Activated T-helper 2 cell treated with anti-CD3 and anti-CD28 coated beads, Interferon-gamma antibody, Interleukin-2, Interleukin-4, amounts not matched to agents 10 μg/mL and 5 μg/mL and 100 μg/mL, durations not matched to agents 14 hours and 24 hours and 36 hours (primary cell): Measurements from ENCODE around the gene ZNF536. TPM values are rescaled to one million over a fixed set of nuclear protein-coding genes. Genes with fewer than 3 reads are reported as not detected.

Source experiments
- DNase-seq: peaks from one replicate; pipeline ENCODE4 v3.0.0; 2021; ENCODE audit warnings: low spot score
- H3K27ac Mint-ChIP-seq: one replicate; pipeline ENCODE4 v1.8.0; 2021; ENCODE audit warnings: mixed read lengths
- H3K27me3 Mint-ChIP-seq: one replicate; pipeline ENCODE4 v1.8.0; 2021; ENCODE audit warnings: low read depth, mixed read lengths
- H3K36me3 Mint-ChIP-seq: one replicate; pipeline ENCODE4 v1.8.0; 2021; ENCODE audit warnings: low read depth, mixed read lengths
- H3K4me1 Mint-ChIP-seq: one replicate; pipeline ENCODE4 v1.8.0; 2021; ENCODE audit warnings: low read depth, mixed read lengths
- H3K4me3 Mint-ChIP-seq: one replicate; pipeline ENCODE4 v1.8.0; 2021; ENCODE audit warnings: low read depth, mild to moderate bottlenecking, moderate library complexity, mixed read lengths
- H3K9me3 Mint-ChIP-seq: one replicate; pipeline ENCODE4 v1.8.0; 2021; ENCODE audit warnings: mixed read lengths
- intact Hi-C: fragments of 100-400 bp; cut with micrococcal nuclease; formaldehyde crosslinking; loops from one replicate; pipeline ENCODE4 v1.15.1; 2023
- total RNA-seq: library from RNA; stranded (reverse); gene quantifications from 2 replicates; pipeline ENCODE4 v1.2.3, GENCODE V29; 2022

ZNF536 gene
- total RNA-seq, 1 donor from 2014 or later, result not detected

GRCh38 chr19:30361721-30362120 is 10.5 kb upstream of the ZNF536 start:
- intact Hi-C loops, result no loop called here
- H3K27me3 Mint-ChIP-seq, result peaks cover 17% of the 10 kb centered on the region
- no peak overlapping the region for H3K27ac Mint-ChIP-seq
- no peaks in the 10 kb centered on the region for H3K36me3 Mint-ChIP-seq
- no peaks in the 10 kb centered on the region for H3K9me3 Mint-ChIP-seq
- no peak for DNase-seq
- H3K4me1 Mint-ChIP-seq, result no peaks in the 10 kb centered on the region
- no peak overlapping the region for H3K4me3 Mint-ChIP-seq

GRCh38 chr19:30362156-30362754 is 9.9 kb upstream of the ZNF536 start:
- Mint-ChIP-seq H3K27ac (no peak overlapping the region), H3K4me1 (no peaks in the 10 kb centered on the region), H3K4me3 (no peak overlapping the region), H3K27me3 (peaks cover 17% of the 10 kb centered on the region), H3K36me3 (no peaks in the 10 kb centered on the region), H3K9me3 (no peaks in the 10 kb centered on the region)
- intact Hi-C loops, result no loop called here
- no peak for DNase-seq

- Mint-ChIP-seq H3K9me3 (no peaks in the 10 kb centered on the region), H3K27me3 (peaks cover 17% of the 10 kb centered on the region), H3K4me3 (no peak overlapping the region), H3K4me1 (no peaks in the 10 kb centered on the region), H3K27ac (no peak overlapping the region), H3K36me3 (no peaks in the 10 kb centered on the region)
- intact Hi-C loops, result no loop called here
- no peak for DNase-seq
These were observed 9.1 kb upstream of the ZNF536 start for GRCh38 chr19:30363073-30363472.

GRCh38 chr19:30364866-30365800 is 7.1 kb upstream of the ZNF536 start:
- H3K27me3 Mint-ChIP-seq, result peaks cover 12% of the 10 kb centered on the region
- no peaks in the 10 kb centered on the region for H3K36me3 Mint-ChIP-seq
- no peak overlapping the region for H3K27ac Mint-ChIP-seq
- intact Hi-C loops, result no loop called here
- H3K4me3 Mint-ChIP-seq, result no peak overlapping the region
- no peak for DNase-seq
- no peaks in the 10 kb centered on the region for H3K4me1 Mint-ChIP-seq
- H3K9me3 Mint-ChIP-seq, result no peaks in the 10 kb centered on the region

- DNase-seq, result no peak
- Mint-ChIP-seq H3K9me3 (no peaks in the 10 kb centered on the region), H3K27me3 (peaks cover 1% of the 10 kb centered on the region), H3K27ac (no peak overlapping the region), H3K36me3 (no peaks in the 10 kb centered on the region), H3K4me3 (no peak overlapping the region), H3K4me1 (no peaks in the 10 kb centered on the region)
- intact Hi-C loops, result no loop called here
These were observed 5.9 kb upstream of the ZNF536 start for GRCh38 chr19:30366282-30366681.

GRCh38 chr19:30367006-30367405 is 5.2 kb upstream of the ZNF536 start:
- H3K27me3 Mint-ChIP-seq, result peaks cover 3% of the 10 kb centered on the region
- H3K36me3 Mint-ChIP-seq, result no peaks in the 10 kb centered on the region
- intact Hi-C loops, result no loop called here
- no peak overlapping the region for H3K27ac Mint-ChIP-seq
- no peaks in the 10 kb centered on the region for H3K4me1 Mint-ChIP-seq
- H3K9me3 Mint-ChIP-seq, result no peaks in the 10 kb centered on the region
- H3K4me3 Mint-ChIP-seq, result no peak overlapping the region
- no peak for DNase-seq

GRCh38 chr19:30367421-30367820 is 4.8 kb upstream of the ZNF536 start:
- no peak for DNase-seq

GRCh38 chr19:30369833-30370232 is 2.4 kb upstream of the ZNF536 start:
- Mint-ChIP-seq H3K4me1 (no peaks in the 10 kb centered on the region), H3K27me3 (peaks cover 18% of the 10 kb centered on the region)
- intact Hi-C loops, result loop anchor here (10.0 kb wide), 2 partner anchors 145 to 985 kb away; no protein-coding TSS in a partner anchor

More at GRCh38 chr19:30367421-30367820, 4.8 kb upstream of the ZNF536 start:
- Mint-ChIP-seq H3K36me3 (no peaks in the 10 kb centered on the region), H3K4me3 (no peak overlapping the region), H3K27ac (no peak overlapping the region), H3K9me3 (no peaks in the 10 kb centered on the region), H3K4me1 (no peaks in the 10 kb centered on the region), H3K27me3 (peaks cover 5% of the 10 kb centered on the region)
- intact Hi-C loops, result no loop called here

GRCh38 chr19:30371161-30371836 is 885 bp upstream of the ZNF536 start:
- Mint-ChIP-seq H3K27ac (no peak overlapping the region), H3K4me3 (no peak overlapping the region), H3K9me3 (no peaks in the 10 kb centered on the region), H3K27me3 (peaks cover 27% of the 10 kb centered on the region), H3K4me1 (no peaks in the 10 kb centered on the region), H3K36me3 (no peaks in the 10 kb centered on the region)
- DNase-seq, result no peak
- intact Hi-C loops, result loop anchor here (10.0 kb wide), 2 partner anchors 146 to 984 kb away; no protein-coding TSS in a partner anchor

More at GRCh38 chr19:30369833-30370232, 2.4 kb upstream of the ZNF536 start:
- Mint-ChIP-seq H3K27ac (no peak overlapping the region), H3K4me3 (no peak overlapping the region), H3K36me3 (no peaks in the 10 kb centered on the region), H3K9me3 (no peaks in the 10 kb centered on the region)
- DNase-seq, result no peak

GRCh38 chr19:30373593-30373992 is 1.4 kb downstream of the ZNF536 start:
- H3K27me3 Mint-ChIP-seq, result peaks cover 31% of the 10 kb centered on the region
- no peaks in the 10 kb centered on the region for H3K4me1 Mint-ChIP-seq
- no peaks in the 10 kb centered on the region for H3K9me3 Mint-ChIP-seq
- H3K36me3 Mint-ChIP-seq, result no peaks in the 10 kb centered on the region
- no peak overlapping the region for H3K27ac Mint-ChIP-seq
- no peak overlapping the region for H3K4me3 Mint-ChIP-seq
- intact Hi-C loops, result loop anchor here (10.0 kb wide), 2 partner anchors 149 to 981 kb away; no protein-coding TSS in a partner anchor
- no peak for DNase-seq

- intact Hi-C loops, result loop anchor here (10.0 kb wide), 2 partner anchors 150 to 980 kb away; no protein-coding TSS in a partner anchor
- Mint-ChIP-seq H3K27ac (no peak overlapping the region), H3K4me1 (no peaks in the 10 kb centered on the region), H3K27me3 (peaks cover 31% of the 10 kb centered on the region), H3K9me3 (no peaks in the 10 kb centered on the region), H3K4me3 (no peak overlapping the region), H3K36me3 (no peaks in the 10 kb centered on the region)
- no peak for DNase-seq
These were observed 2.3 kb downstream of the ZNF536 start for GRCh38 chr19:30374539-30374864.

- DNase-seq, result no peak
- Mint-ChIP-seq H3K9me3 (no peaks in the 10 kb centered on the region), H3K27ac (no peak overlapping the region), H3K4me3 (no peak overlapping the region), H3K4me1 (no peaks in the 10 kb centered on the region), H3K27me3 (peaks cover 31% of the 10 kb centered on the region), H3K36me3 (no peaks in the 10 kb centered on the region)
- intact Hi-C loops, result loop anchor here (10.0 kb wide), 2 partner anchors 150 to 980 kb away; no protein-coding TSS in a partner anchor
These were observed 2.8 kb downstream of the ZNF536 start for GRCh38 chr19:30374865-30375552.
